Transverse colon (tissue), 3 donors: ENCODE data around the gene MBOAT7.

Source experiments
- EP300 ChIP-seq: sonication (generic); formaldehyde crosslinking; IDR thresholded peaks from one replicate; pipeline ENCODE4 v1.6.1; 2017; ENCODE audit warnings: antibody characterized with exemption, low read depth
- POLR2AphosphoS5 ChIP-seq, 3 donors: sonication (generic); formaldehyde crosslinking; IDR thresholded peaks; one replicate each; pipeline ENCODE4 v1.6.1; 2016; ENCODE audit warnings: antibody characterized with exemption in 3 of 3

GRCh38 chr19:54133957-54134590 lies 55.3 kb downstream of the MBOAT7 start:
- TF ChIP-seq POLR2AphosphoS5 (IDR thresholded peaks at IDR 0.05), result no peak
- no peak for TF ChIP-seq EP300
